HCT116 (cell line): ENCODE results near the gene MORN4. TPM values are rescaled to one million over a fixed set of nuclear protein-coding genes. Genes with fewer than 3 reads are reported as not detected.

ENCODE experiments used
- ATAC-seq: fragments of 200-7000 bp; cut with Tn5 transposase; 2 replicates; pipeline ENCODE4 v1.9.1; 2020; ENCODE audit warnings: mild to moderate bottlenecking, moderate library complexity
- BruUV-seq: library from RNA; stranded (reverse); fragments of 400-500 nt; replicated peaks from 2 replicates; lab custom pipeline; 2021; lab: Mats Ljungman, UMichigan
- CTCF ChIA-PET: fragments of 300-600 bp; sonication (Branson Sonifier 250); formaldehyde crosslinking; loops from one replicate; lab custom pipeline; 2021; ENCODE audit warnings: antibody characterized with exemption; lab: Charles Lee
- POLR2A ChIA-PET: fragments of 300-600, 350-600 bp; sonication (Branson Sonifier 250); formaldehyde crosslinking; loops from one replicate; lab custom pipeline; 2021; ENCODE audit warnings: antibody characterized with exemption; lab: Charles Lee
- RAD21 ChIA-PET, 2 experiments: fragments of 300-600 bp; sonication (Branson Sonifier 250); formaldehyde crosslinking; loops; one replicate each; lab custom pipeline; 2023; ENCODE audit warnings: low total read pairs in 2 of 2; ENCODE audit not compliant: uncharacterized antibody in 2 of 2, unreplicated experiment in 2 of 2, low non-redundant PET in 1 of 2; lab: Charles Lee
- DNase-seq: peaks from one replicate; pipeline ENCODE4 v3.0.0-alpha.2; 2010; ENCODE audit warnings: low read depth, low spot score
- H2AFZ ChIP-seq: fragments of 200-600 bp; shearing (Covaris generic), sonication (generic); 2 replicates; pipeline ENCODE4 v1.6.1; 2017; ENCODE audit warnings: low read depth, mixed run types, mixed read lengths, antibody characterized with exemption, low read length; ENCODE audit not compliant: poor library complexity, severe bottlenecking
- H3K27ac ChIP-seq: 2 replicates; pipeline ENCODE4 v1.5.1; 2012; ENCODE audit warnings: low read depth, low read length
- H3K27me3 ChIP-seq: fragments of 200-600 bp; sonication (generic); 2 replicates; pipeline ENCODE4 v1.6.1; 2016; ENCODE audit warnings: mixed run types, low read length, mixed read lengths; ENCODE audit not compliant: insufficient read depth
- H3K36me3 ChIP-seq, 2 experiments: fragments of 200-500 bp in 1 of 2; fragments of 200-600 bp in 1 of 2; sonication (Bioruptor generic) in 1 of 2; sonication (generic) in 1 of 2; 2 replicates each; pipeline versions ENCODE4 v1.5.1 to v1.6.1; 2014 to 2016; ENCODE audit warnings: low read length in 2 of 2, inconsistent platforms in 1 of 2, mixed read lengths in 1 of 2, mixed run types in 1 of 2; ENCODE audit not compliant: insufficient read depth in 2 of 2, control insufficient read depth in 1 of 2
- H3K4me1 ChIP-seq, 2 experiments: fragments of 200-600 bp in 1 of 2; sonication (generic) in 1 of 2; 2 replicates each; pipeline versions ENCODE4 v1.5.1 to v1.6.1; 2012 to 2017; ENCODE audit warnings: low read length in 2 of 2, inconsistent platforms in 1 of 2, mild to moderate bottlenecking in 1 of 2, mixed read lengths in 1 of 2, mixed run types in 1 of 2, moderate library complexity in 1 of 2; ENCODE audit not compliant: insufficient read depth in 2 of 2, control insufficient read depth in 1 of 2
- H3K4me2 ChIP-seq: fragments of 200-600 bp; sonication (generic); 2 replicates; pipeline ENCODE4 v1.6.1; 2017; ENCODE audit warnings: mixed run types, low read length, mixed read lengths
- H3K4me3 ChIP-seq, 2 experiments: fragments of 200-600 bp in 1 of 2; sonication (generic) in 1 of 2; replicated peaks in 1 of 2; 2 replicates each; pipeline ENCODE4 v1.5.1; 2011 to 2016; ENCODE audit warnings: low read length in 2 of 2, control low read depth in 1 of 2, low read depth in 1 of 2, mild to moderate bottlenecking in 1 of 2, mixed read lengths in 1 of 2, mixed run types in 1 of 2
- H3K79me2 ChIP-seq: fragments of 200-600 bp; sonication (generic); 2 replicates; pipeline ENCODE4 v1.6.1; 2017; ENCODE audit warnings: mild to moderate bottlenecking, mixed run types, low read length, moderate library complexity, mixed read lengths; ENCODE audit not compliant: insufficient read depth
- H3K9ac ChIP-seq: fragments of 200-600 bp; sonication (generic); 2 replicates; pipeline ENCODE4 v1.6.1; 2016; ENCODE audit warnings: low read length, mixed read lengths
- H3K9me2 ChIP-seq: fragments of 200-600 bp; sonication (generic), shearing (Covaris generic); 2 replicates; pipeline ENCODE4 v1.6.1; 2017; ENCODE audit warnings: mixed run types, mild to moderate bottlenecking, moderate library complexity; ENCODE audit not compliant: insufficient read depth
- H3K9me3 ChIP-seq, 2 experiments: fragments of 200-500 bp in 1 of 2; fragments of 200-600 bp in 1 of 2; sonication (Bioruptor generic) in 1 of 2; sonication (generic) in 1 of 2; 2 replicates each; pipeline ENCODE4 v1.6.1; 2014 to 2017; ENCODE audit warnings: low read length in 2 of 2, mixed read lengths in 2 of 2, inconsistent platforms in 1 of 2, low read depth in 1 of 2, mild to moderate bottlenecking in 1 of 2, mixed run types in 1 of 2, moderate library complexity in 1 of 2; ENCODE audit not compliant: control insufficient read depth in 1 of 2, insufficient read depth in 1 of 2
- H4K20me1 ChIP-seq: fragments of 200-600 bp; sonication (generic), shearing (Covaris generic); 2 replicates; pipeline ENCODE4 v1.6.1; 2017; ENCODE audit warnings: mixed run types, mild to moderate bottlenecking, moderate library complexity; ENCODE audit not compliant: insufficient read depth
- ATF3 ChIP-seq: IDR thresholded peaks from 2 replicates; pipeline ENCODE4 v1.6.1; 2012
- CBX3 ChIP-seq: IDR thresholded peaks from 2 replicates; pipeline ENCODE4 v1.6.1; 2012; ENCODE audit warnings: low read depth
- CEBPB ChIP-seq: IDR thresholded peaks from 2 replicates; pipeline ENCODE4 v1.6.1; 2012; ENCODE audit warnings: low read depth
- ELF1 ChIP-seq: IDR thresholded peaks from 2 replicates; pipeline ENCODE4 v1.6.1; 2012; ENCODE audit warnings: low read depth, borderline replicate concordance
- EZH2phosphoT487 ChIP-seq: fragments of 200-600 bp; IDR thresholded peaks from 2 replicates; pipeline ENCODE4 v1.6.1; 2018; ENCODE audit warnings: antibody characterized with exemption, borderline replicate concordance
- FOSL1 ChIP-seq: IDR thresholded peaks from 2 replicates; pipeline ENCODE4 v1.6.1; 2012; ENCODE audit warnings: low read depth
- JUND ChIP-seq: IDR thresholded peaks from 2 replicates; pipeline ENCODE4 v1.6.1; 2012
- POLR2A ChIP-seq: IDR thresholded peaks from 2 replicates; pipeline ENCODE4 v1.7.0; 2011; ENCODE audit warnings: borderline replicate concordance; ENCODE audit not compliant: insufficient read depth, insufficient read length; ENCODE audit errors: extremely low read depth
- POLR2AphosphoS5 ChIP-seq: IDR thresholded peaks from 2 replicates; pipeline ENCODE4 v1.6.1; 2011; ENCODE audit warnings: mild to moderate bottlenecking, low read depth, low read length, moderate library complexity
- RAD21 ChIP-seq: IDR thresholded peaks from 2 replicates; pipeline ENCODE4 v1.6.1; 2012; ENCODE audit warnings: low read depth, mild to moderate bottlenecking
- SIN3A ChIP-seq: IDR thresholded peaks from 2 replicates; pipeline ENCODE4 v1.6.1; 2012; ENCODE audit warnings: low read depth
- SP1 ChIP-seq: IDR thresholded peaks from 2 replicates; pipeline ENCODE4 v1.6.1; 2012; ENCODE audit warnings: low read depth
- SRF ChIP-seq: IDR thresholded peaks from 2 replicates; pipeline ENCODE4 v1.6.1; 2012; ENCODE audit warnings: low read depth
- TCF7L2 ChIP-seq: IDR thresholded peaks from 2 replicates; pipeline ENCODE4 v1.7.0; 2011; ENCODE audit warnings: borderline replicate concordance, inconsistent platforms; ENCODE audit not compliant: insufficient read depth, insufficient read length; ENCODE audit errors: extremely low read depth
- YY1 ChIP-seq: IDR thresholded peaks from 2 replicates; pipeline ENCODE4 v1.6.1; 2011; ENCODE audit warnings: low read length, low read depth, moderate library complexity, mild to moderate bottlenecking; ENCODE audit not compliant: insufficient replicate concordance; ENCODE audit errors: extremely low read depth
- ZBTB33 ChIP-seq: IDR thresholded peaks from 2 replicates; pipeline ENCODE4 v1.6.1; 2011; ENCODE audit warnings: mild to moderate bottlenecking, low read length, moderate library complexity; ENCODE audit not compliant: insufficient replicate concordance; ENCODE audit errors: extremely low read depth
- ZFX ChIP-seq: fragments of 450-650 bp; IDR thresholded peaks from 2 replicates; pipeline ENCODE4 v1.6.1; 2017
- ZNF274 ChIP-seq: fragments of 200-500 bp; sonication (Bioruptor generic); IDR thresholded peaks from 2 replicates; pipeline ENCODE4 v1.6.1; 2014; ENCODE audit warnings: mild to moderate bottlenecking, low read depth, low read length, inconsistent platforms
- intact Hi-C: fragments of 100-400 bp; cut with micrococcal nuclease; formaldehyde crosslinking; loops from 2 replicates; pipeline ENCODE4 v1.10.0; 2022
- total RNA-seq: library from RNA; stranded (reverse); gene quantifications from one replicate; pipeline ENCODE4 v1.2.1, GENCODE V29; 2021; ENCODE audit not compliant: unreplicated experiment

The MORN4 gene
- total RNA-seq, 1 experiment from 2014 or later: 8.0 TPM

- TF ChIP-seq POLR2AphosphoS5 (no peak), ZNF274 (no peak), CBX3 (no peak), TCF7L2 (no peak), SRF (no peak), ZFX (no peak), ATF3 (no peak), SIN3A (no peak), ELF1 (no peak), EZH2phosphoT487 (no peak), ZBTB33 (no peak), SP1 (peak; percentile 21; the same call in 1 of the 2 replicates), RAD21 (no peak), JUND (no peak), CEBPB (no peak), YY1 (no peak), POLR2A (no peak), FOSL1 (peak; percentile 23; the same call in 1 of the 2 replicates)
- Histone ChIP-seq H3K36me3 (no peaks in the 10 kb centered on the region), H3K27ac (peak overlapping the region; percentile 65), H3K4me2 (peak overlapping the region; percentile 68), H3K27me3 (no peaks in the 10 kb centered on the region), H3K79me2 (no peaks in the 10 kb centered on the region), H3K4me3 (no peak overlapping the region), H3K9me3 (no peaks in the 10 kb centered on the region), H2AFZ (no peak overlapping the region), H3K9me2 (no peaks in the 10 kb centered on the region), H4K20me1 (no peaks in the 10 kb centered on the region), H3K4me1 (peaks cover 27 to 37% of the 10 kb centered on the region in 2 experiments), H3K9ac (peak overlapping the region; percentile 42)
- no TSS peak for BruUV-seq
- CTCF ChIA-PET: interaction anchor here (1.1 to 1.6 kb wide), 3 partner anchors 14 to 26 kb away, joined by 3 to 7 read pairs (median 5); partner anchors contain the start of genes ANKRD2 and HOGA1
- intact Hi-C loops: no loop called here
- DNase-seq (no peak), ATAC-seq (no peak)
- POLR2A ChIA-PET: no interaction called here
- RAD21 ChIA-PET: no interaction called here
Observed at GRCh38 chr10:97597778-97598177, 35.5 kb downstream of the MORN4 start.
